ENCODE results near the gene DSTN. TPM values are rescaled to one million over a fixed set of nuclear protein-coding genes. Genes with fewer than 3 reads are reported as not detected.

Gene DSTN
- total and polyA plus RNA-seq, 2 experiments from 2014 or later: 162 to 459 TPM

DNA sequence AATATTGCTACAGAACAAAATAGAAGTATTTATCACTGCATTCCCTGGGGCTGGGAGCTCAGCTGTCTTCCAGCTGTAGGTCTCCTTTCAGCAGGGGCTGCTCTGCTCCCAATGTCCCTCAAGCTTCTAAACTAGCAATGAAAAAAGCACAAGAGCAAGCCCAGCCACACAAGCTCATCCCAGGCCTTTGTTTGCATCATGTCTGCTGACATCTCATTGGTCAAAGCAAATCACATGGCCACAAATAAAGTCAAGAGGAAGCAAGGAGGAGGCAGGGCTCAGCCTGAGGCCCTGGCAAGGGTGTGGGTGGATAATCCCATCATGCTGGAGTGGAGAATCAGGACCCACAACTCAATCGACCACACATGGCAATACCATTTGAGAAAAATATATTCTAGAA, 36.5 kb upstream of the DSTN start:
- H3K4me1 Mint-ChIP-seq: peaks cover 18% of the 10 kb centered on the region
- H3K27me3 Mint-ChIP-seq (ENCODE audit: insufficient read depth, low read depth, poor library complexity): peaks cover 13% of the 10 kb centered on the region
- Histone ChIP-seq H2AFZ (no peak overlapping the region), H3K4me1 (ENCODE audit: insufficient read depth) (peaks cover 16% of the 10 kb centered on the region), H4K20me1 (replicated peaks; ENCODE audit: insufficient read depth) (no peaks in the 10 kb centered on the region), H3F3A (replicated peaks; ENCODE audit: low read depth) (peaks cover 15% of the 10 kb centered on the region), H3K27ac (ENCODE audit: low read depth) (peak overlapping the region; percentile 20; the same call in 1 of the 2 replicates), H3K4me3 (no peak overlapping the region), H3K79me2 (replicated peaks; ENCODE audit: insufficient read depth) (no peaks in the 10 kb centered on the region), H3K27me3 (ENCODE audit: insufficient read depth) (peaks cover 23% of the 10 kb centered on the region), H3K36me3 (ENCODE audit: insufficient read depth) (no peaks in the 10 kb centered on the region), H3K4me2 (peak overlapping the region; percentile 56; the same call in 1 of the 2 replicates), H3K9me2 (ENCODE audit: insufficient read depth) (no peaks in the 10 kb centered on the region)
- DNase-seq (ENCODE audit: low spot score): peak; percentile 68
- peak; percentile 13 for ATAC-seq
- peaks cover 3% of the 10 kb centered on the region; the same call in 2 of the 3 replicates for H3K36me3 Mint-ChIP-seq (ENCODE audit: low read depth)
- H3K4me3 Mint-ChIP-seq: no peak overlapping the region
- no peak overlapping the region for H3K27ac Mint-ChIP-seq
- peaks cover 4% of the 10 kb centered on the region; the same call in 2 of the 3 replicates for H3K9me3 Mint-ChIP-seq
- TF ChIP-seq CREB1 (CRISPR knock-in tag; IDR thresholded peaks at IDR 0.05; ENCODE audit: low read depth) (no peak), POLR2AphosphoS5 (IDR thresholded peaks at IDR 0.05; ENCODE audit: low read depth) (peak; percentile 41; the same call in 1 of the 2 replicates), NANOG (IDR thresholded peaks at IDR 0.05; ENCODE audit: borderline replicate concordance) (no peak)

DNA sequence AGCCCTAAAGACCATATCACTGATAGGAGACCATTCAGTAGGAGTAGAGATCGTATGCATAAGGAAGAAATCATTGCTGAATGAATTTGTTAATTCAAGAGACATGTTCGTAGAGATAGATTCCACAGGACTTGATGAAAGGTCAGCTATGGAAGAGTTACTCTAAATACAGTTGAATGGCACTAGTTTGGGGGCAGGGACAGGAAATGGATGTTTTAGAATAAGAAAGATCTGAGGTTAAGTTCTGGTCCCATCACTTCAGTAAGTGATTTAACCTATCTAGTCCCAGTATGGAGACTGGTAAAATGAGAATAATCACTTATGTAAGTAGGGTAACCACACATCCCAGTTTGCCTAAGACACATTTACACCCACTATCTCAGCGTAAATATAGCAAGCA, 35.8 kb upstream of the DSTN start:
- H3K4me3 Mint-ChIP-seq: peak overlapping the region; percentile 4; the same call in 1 of the 3 replicates
- H3K27me3 Mint-ChIP-seq (ENCODE audit: insufficient read depth, low read depth, poor library complexity): peaks cover 11% of the 10 kb centered on the region
- Histone ChIP-seq H3K79me2 (replicated peaks; ENCODE audit: insufficient read depth) (no peaks in the 10 kb centered on the region), H3K4me2 (peak overlapping the region; percentile 56), H3F3A (replicated peaks; ENCODE audit: low read depth) (peaks cover 15% of the 10 kb centered on the region), H3K27me3 (ENCODE audit: insufficient read depth) (peaks cover 23% of the 10 kb centered on the region), H3K36me3 (ENCODE audit: insufficient read depth) (no peaks in the 10 kb centered on the region), H2AFZ (no peak overlapping the region), H3K4me3 (peak overlapping the region; percentile 18), H3K9me2 (ENCODE audit: insufficient read depth) (no peaks in the 10 kb centered on the region), H4K20me1 (replicated peaks; ENCODE audit: insufficient read depth) (no peaks in the 10 kb centered on the region), H3K4me1 (ENCODE audit: insufficient read depth) (peaks cover 16% of the 10 kb centered on the region), H3K27ac (ENCODE audit: low read depth) (peak overlapping the region; percentile 20)
- DNase-seq (ENCODE audit: low spot score) (peak; percentile 60), ATAC-seq (no peak)
- peaks cover 18% of the 10 kb centered on the region for H3K4me1 Mint-ChIP-seq
- TF ChIP-seq, protein P1, sequence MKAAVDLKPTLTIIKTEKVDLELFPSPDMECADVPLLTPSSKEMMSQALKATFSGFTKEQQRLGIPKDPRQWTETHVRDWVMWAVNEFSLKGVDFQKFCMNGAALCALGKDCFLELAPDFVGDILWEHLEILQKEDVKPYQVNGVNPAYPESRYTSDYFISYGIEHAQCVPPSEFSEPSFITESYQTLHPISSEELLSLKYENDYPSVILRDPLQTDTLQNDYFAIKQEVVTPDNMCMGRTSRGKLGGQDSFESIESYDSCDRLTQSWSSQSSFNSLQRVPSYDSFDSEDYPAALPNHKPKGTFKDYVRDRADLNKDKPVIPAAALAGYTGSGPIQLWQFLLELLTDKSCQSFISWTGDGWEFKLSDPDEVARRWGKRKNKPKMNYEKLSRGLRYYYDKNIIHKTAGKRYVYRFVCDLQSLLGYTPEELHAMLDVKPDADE (IDR thresholded peaks at IDR 0.05): 0 out of 2 replicates have a peak, but pooled peaks have one; percentile 47
- TF ChIP-seq EZH2phosphoT487 (IDR thresholded peaks at IDR 0.05; ENCODE audit: unreplicated experiment): no peak
- H3K27ac Mint-ChIP-seq: peak overlapping the region; percentile 54
- peaks cover 4% of the 10 kb centered on the region; the same call in 2 of the 3 replicates for H3K9me3 Mint-ChIP-seq
- H3K36me3 Mint-ChIP-seq (ENCODE audit: low read depth): peaks cover 3% of the 10 kb centered on the region; the same call in 2 of the 3 replicates

DNA sequence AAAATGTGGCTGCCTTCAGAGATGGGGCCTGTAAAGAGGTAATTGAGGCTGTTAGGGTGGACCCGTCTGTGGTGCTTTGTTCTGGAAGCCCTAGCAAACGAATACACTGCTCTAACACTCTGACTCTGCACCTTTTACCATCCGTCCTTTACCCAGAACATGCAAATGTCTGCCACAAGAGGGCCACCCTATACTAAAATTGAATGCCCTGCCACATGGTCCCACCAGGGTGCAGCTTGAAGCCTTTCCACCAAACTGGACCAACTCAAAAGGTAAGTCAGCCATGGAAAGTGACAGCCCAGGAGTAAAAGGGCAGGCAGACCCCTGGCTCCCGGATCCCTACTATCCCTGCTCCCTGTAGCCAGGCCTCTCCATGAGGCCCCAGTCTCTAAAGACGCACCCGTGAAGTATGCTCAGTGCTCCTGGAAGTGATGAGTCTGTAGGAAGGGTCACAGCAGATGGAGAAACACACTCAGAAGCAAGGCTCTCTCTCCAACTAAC, 32.9 kb upstream of the DSTN start:
- TF ChIP-seq CREB1 (CRISPR knock-in tag; IDR thresholded peaks at IDR 0.05; ENCODE audit: low read depth): no peak; the same call in 1 of the 2 replicates
- TF ChIP-seq, protein P2, sequence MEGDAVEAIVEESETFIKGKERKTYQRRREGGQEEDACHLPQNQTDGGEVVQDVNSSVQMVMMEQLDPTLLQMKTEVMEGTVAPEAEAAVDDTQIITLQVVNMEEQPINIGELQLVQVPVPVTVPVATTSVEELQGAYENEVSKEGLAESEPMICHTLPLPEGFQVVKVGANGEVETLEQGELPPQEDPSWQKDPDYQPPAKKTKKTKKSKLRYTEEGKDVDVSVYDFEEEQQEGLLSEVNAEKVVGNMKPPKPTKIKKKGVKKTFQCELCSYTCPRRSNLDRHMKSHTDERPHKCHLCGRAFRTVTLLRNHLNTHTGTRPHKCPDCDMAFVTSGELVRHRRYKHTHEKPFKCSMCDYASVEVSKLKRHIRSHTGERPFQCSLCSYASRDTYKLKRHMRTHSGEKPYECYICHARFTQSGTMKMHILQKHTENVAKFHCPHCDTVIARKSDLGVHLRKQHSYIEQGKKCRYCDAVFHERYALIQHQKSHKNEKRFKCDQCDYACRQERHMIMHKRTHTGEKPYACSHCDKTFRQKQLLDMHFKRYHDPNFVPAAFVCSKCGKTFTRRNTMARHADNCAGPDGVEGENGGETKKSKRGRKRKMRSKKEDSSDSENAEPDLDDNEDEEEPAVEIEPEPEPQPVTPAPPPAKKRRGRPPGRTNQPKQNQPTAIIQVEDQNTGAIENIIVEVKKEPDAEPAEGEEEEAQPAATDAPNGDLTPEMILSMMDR (conservative IDR thresholded peaks at IDR 0.05; ENCODE audit: low read depth in 2 of 2): peak; percentile 94 to 98
- peaks cover 3% of the 10 kb centered on the region; the same call in 2 of the 3 replicates for H3K36me3 Mint-ChIP-seq (ENCODE audit: low read depth)
- Histone ChIP-seq H3K4me2 (no peak overlapping the region), H3K4me1 (ENCODE audit: insufficient read depth) (peaks cover 7% of the 10 kb centered on the region), H3K4me3 (no peak overlapping the region), H3K27ac (ENCODE audit: low read depth) (no peak overlapping the region), H3F3A (replicated peaks; ENCODE audit: low read depth) (peaks cover 5% of the 10 kb centered on the region), H3K79me2 (replicated peaks; ENCODE audit: insufficient read depth) (no peaks in the 10 kb centered on the region), H2AFZ (peak overlapping the region; percentile 66; the same call in 1 of the 2 replicates), H3K27me3 (ENCODE audit: insufficient read depth) (peaks cover 9% of the 10 kb centered on the region; the same call in 1 of the 2 replicates), H3K36me3 (ENCODE audit: insufficient read depth) (no peaks in the 10 kb centered on the region), H4K20me1 (replicated peaks; ENCODE audit: insufficient read depth) (no peaks in the 10 kb centered on the region), H3K9me2 (ENCODE audit: insufficient read depth) (no peaks in the 10 kb centered on the region)
- H3K27me3 Mint-ChIP-seq (ENCODE audit: insufficient read depth, low read depth, poor library complexity): peaks cover 3% of the 10 kb centered on the region
- ATAC-seq (peak; percentile 95), DNase-seq (ENCODE audit: low spot score) (peak; percentile 94)
- 0 out of 2 replicates have a peak overlapping the region, but pooled peaks have one; percentile 82 for H3K27ac Mint-ChIP-seq
- H3K9me3 Mint-ChIP-seq: peaks cover 4% of the 10 kb centered on the region; the same call in 2 of the 3 replicates
- H3K4me3 Mint-ChIP-seq: no peak overlapping the region; the same call in 2 of the 3 replicates
- H3K4me1 Mint-ChIP-seq: peaks cover 18% of the 10 kb centered on the region

All from GM23338 (cell line).